Smooth muscle cell (in vitro differentiated cells): ENCODE measurements around the gene KIF1A. TPM values are rescaled to one million over a fixed set of nuclear protein-coding genes. Genes with fewer than 3 reads are reported as not detected.

ENCODE experiments used
- DNase-seq: peaks from one replicate; lab custom pipeline; 2025; ENCODE audit not compliant: unreplicated experiment; lab: John Stamatoyannopoulos, UW
- H2AFZ ChIP-seq: fragments of 200-600 bp; sonication (generic); 2 replicates; pipeline ENCODE4 v1.6.0; 2016; ENCODE audit warnings: antibody characterized with exemption, low read depth, mild to moderate bottlenecking
- H3F3A ChIP-seq: fragments of 200-600 bp; sonication (generic); 2 replicates; pipeline ENCODE4 v1.6.0; 2017; ENCODE audit warnings: antibody characterized with exemption, low read depth
- H3K27ac ChIP-seq: fragments of 200-600 bp; sonication (generic); 2 replicates; pipeline ENCODE4 v1.5.1; 2016; ENCODE audit warnings: low read depth, mild to moderate bottlenecking
- H3K27me3 ChIP-seq: fragments of 200-600 bp; sonication (generic); 2 replicates; pipeline ENCODE4 v1.6.1; 2016; ENCODE audit warnings: low read depth, mild to moderate bottlenecking
- H3K36me3 ChIP-seq: fragments of 200-600 bp; sonication (generic); 2 replicates; pipeline ENCODE4 v1.5.1; 2016; ENCODE audit warnings: low read depth
- H3K4me1 ChIP-seq: fragments of 200-600 bp; sonication (generic); 2 replicates; pipeline ENCODE4 v1.5.1; 2016; ENCODE audit warnings: low read depth
- H3K4me2 ChIP-seq: fragments of 200-600 bp; sonication (generic); 2 replicates; pipeline ENCODE4 v1.6.0; 2016; ENCODE audit warnings: mild to moderate bottlenecking
- H3K4me3 ChIP-seq: fragments of 200-600 bp; sonication (generic); 2 replicates; pipeline ENCODE4 v1.5.1; 2016; ENCODE audit warnings: mild to moderate bottlenecking
- H3K79me2 ChIP-seq: fragments of 200-600 bp; sonication (generic); 2 replicates; pipeline ENCODE4 v1.6.0; 2016; ENCODE audit warnings: low read depth, mild to moderate bottlenecking
- H3K9ac ChIP-seq: fragments of 200-600 bp; sonication (generic); 2 replicates; pipeline ENCODE4 v1.6.0; 2016; ENCODE audit warnings: low read depth
- H3K9me3 ChIP-seq: fragments of 200-600 bp; sonication (generic); replicated peaks from 2 replicates; pipeline ENCODE4 v1.5.1; 2016; ENCODE audit warnings: low read depth
- H4K20me1 ChIP-seq: fragments of 200-600 bp; sonication (generic); 2 replicates; pipeline ENCODE4 v1.6.0; 2016; ENCODE audit warnings: low read depth
- CTCF ChIP-seq: fragments of 200-600 bp; sonication (generic); IDR thresholded peaks from 2 replicates; pipeline ENCODE4 v1.5.1; 2017; ENCODE audit warnings: borderline replicate concordance, mild to moderate bottlenecking, antibody characterized with exemption; ENCODE audit not compliant: insufficient read depth, poor library complexity, severe bottlenecking
- whole genome bisulfite sequencing: methylation state at CpG from one replicate; pipeline ENCODE4 v1.1.7; 2016; ENCODE audit warnings: low lambda C conversion rate; 5-methylcytosine and 5-hydroxymethylcytosine counted together
- polyA plus RNA-seq: library from polyadenylated mRNA; unstranded; fragments of >200 nt; fragmentation: Nextera tagmentation; extraction: Ambion mirVana; gene quantifications from 2 replicates; pipeline ENCODE4 v1.2.1, GENCODE V29; 2016
- total RNA-seq: library from RNA; depleted of rRNA; stranded (reverse); fragments of >200 nt; gene quantifications from 2 replicates; pipeline ENCODE4 v1.2.3, GENCODE V29; 2014

Gene KIF1A
- total and polyA plus RNA-seq, 2 experiments from 2014 or later = 4.6 to 8.4 TPM

- Histone ChIP-seq H4K20me1 (no peaks in the 10 kb centered on the region), H3K4me3 (peak overlapping the region; percentile 56), H3K79me2 (no peaks in the 10 kb centered on the region), H3F3A (no peaks in the 10 kb centered on the region), H3K9me3 (no peaks in the 10 kb centered on the region), H3K4me2 (peak overlapping the region; percentile 82), H3K36me3 (no peaks in the 10 kb centered on the region), H3K9ac (no peak overlapping the region), H3K27ac (no peak overlapping the region), H3K4me1 (peaks cover 16% of the 10 kb centered on the region), H3K27me3 (peaks cover 71% of the 10 kb centered on the region), H2AFZ (peak overlapping the region; percentile 69)
- no peak for DNase-seq
- WGBS = under 1% methylated on average over 23 of the region's 64 CpGs
- TF ChIP-seq CTCF = no peak
Measured at GRCh38 chr2:240820607-240821428, 799 bp upstream of the KIF1A start.

- DNase-seq = no peak
- H3K4me2 ChIP-seq = peak overlapping the region; percentile 93
- H3K36me3 ChIP-seq = no peaks in the 10 kb centered on the region
- H3K9ac ChIP-seq = no peak overlapping the region
- no peaks in the 10 kb centered on the region for H3K79me2 ChIP-seq
- no peaks in the 10 kb centered on the region for H3F3A ChIP-seq
- H4K20me1 ChIP-seq = no peaks in the 10 kb centered on the region
- H3K4me1 ChIP-seq = peaks cover 16% of the 10 kb centered on the region
- H3K9me3 ChIP-seq = no peaks in the 10 kb centered on the region
- H3K27ac ChIP-seq = no peak overlapping the region
- H3K27me3 ChIP-seq = peaks cover 57% of the 10 kb centered on the region
- H2AFZ ChIP-seq = no peak overlapping the region
- WGBS = 2% methylated on average over 50 of the region's 81 CpGs
- no peak for TF ChIP-seq CTCF
- peak overlapping the region; percentile 56 for H3K4me3 ChIP-seq
Measured at GRCh38 chr2:240819126-240819857, 727 bp downstream of the KIF1A start.

- TF ChIP-seq CTCF = no peak
- no peak overlapping the region for H2AFZ ChIP-seq
- no peaks in the 10 kb centered on the region for H3K36me3 ChIP-seq
- H3K4me1 ChIP-seq = peaks cover 16% of the 10 kb centered on the region
- H3K27ac ChIP-seq = no peak overlapping the region
- H3K9ac ChIP-seq = no peak overlapping the region
- H3K4me3 ChIP-seq = peak overlapping the region; percentile 56
- peaks cover 49% of the 10 kb centered on the region for H3K27me3 ChIP-seq
- H3K9me3 ChIP-seq = no peaks in the 10 kb centered on the region
- H3K79me2 ChIP-seq = no peaks in the 10 kb centered on the region
- H3K4me2 ChIP-seq = peak overlapping the region; percentile 93
- H3F3A ChIP-seq = no peaks in the 10 kb centered on the region
- no peaks in the 10 kb centered on the region for H4K20me1 ChIP-seq
- no peak for DNase-seq
- 26% methylated on average over 42 of the region's 48 CpGs for whole genome bisulfite sequencing
Measured at GRCh38 chr2:240818293-240819125, 1.5 kb downstream of the KIF1A start.
